ENCODE data around the gene KRT10.

GRCh38 chr17:40820228-40820838 lies 2.1 kb downstream of the KRT10 start:
- TF ChIP-seq CTCF (IDR thresholded peaks at IDR 0.05) (no peak), EP300 (IDR thresholded peaks at IDR 0.05) (no peak), POLR2AphosphoS5 (IDR thresholded peaks at IDR 0.05) (no peak), POLR2A (IDR thresholded peaks at IDR 0.05) (no peak)

Measured in gastroesophageal sphincter (tissue), 3 donors.